ENCODE data around the gene ELP6.
"Not testable (repeated sequence)": the region's sequence is repeated elsewhere in the genome, so short reads cannot be mapped to it uniquely, and the experiment has no call there.

ELP6 gene

DNA sequence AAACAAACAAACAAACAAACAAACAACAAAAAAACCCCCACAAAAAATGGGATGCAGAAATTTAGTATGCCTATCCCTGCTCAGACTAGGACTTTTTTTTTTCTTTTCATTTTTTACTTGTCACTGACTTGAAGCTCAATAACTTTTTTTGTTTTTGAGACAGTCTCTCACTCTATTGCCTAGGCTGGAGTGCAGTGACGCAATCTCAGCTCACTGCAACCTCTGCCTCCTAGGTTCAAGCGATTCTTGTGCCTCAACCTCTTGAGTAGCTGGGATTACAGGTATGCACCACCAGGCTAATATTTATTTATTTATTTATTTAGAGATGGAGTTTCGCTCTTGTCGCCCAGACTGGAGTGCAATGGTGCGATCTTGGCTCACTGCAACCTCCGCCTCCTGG, 8.2 kb downstream of the ELP6 start:
- not testable (repeated sequence) for DNase-seq

- DNase-seq: no peak
These were observed 9.4 kb downstream of the ELP6 start for GRCh38 chr3:47504113-47504512.

DNA sequence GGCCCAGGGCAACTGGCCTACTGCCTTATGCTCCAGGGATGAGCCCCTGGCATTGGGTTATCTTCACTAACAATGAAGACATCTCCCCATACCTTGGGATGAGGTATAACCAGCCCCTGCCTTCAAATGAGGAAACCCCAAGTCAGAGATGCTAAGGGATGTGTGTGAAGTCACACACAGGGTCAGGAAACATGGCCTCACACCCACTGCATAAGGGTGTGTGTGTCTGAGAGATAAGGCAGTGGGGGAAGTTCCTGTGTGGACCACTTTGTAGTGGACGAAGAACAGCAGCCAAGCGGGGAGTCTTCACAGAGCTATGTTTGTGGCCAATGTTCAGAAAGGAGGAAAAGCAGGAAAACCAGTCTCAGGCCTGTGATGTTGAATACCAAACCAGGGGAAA, 10.5 kb downstream of the ELP6 start:
- DNase-seq: no peak

DNA sequence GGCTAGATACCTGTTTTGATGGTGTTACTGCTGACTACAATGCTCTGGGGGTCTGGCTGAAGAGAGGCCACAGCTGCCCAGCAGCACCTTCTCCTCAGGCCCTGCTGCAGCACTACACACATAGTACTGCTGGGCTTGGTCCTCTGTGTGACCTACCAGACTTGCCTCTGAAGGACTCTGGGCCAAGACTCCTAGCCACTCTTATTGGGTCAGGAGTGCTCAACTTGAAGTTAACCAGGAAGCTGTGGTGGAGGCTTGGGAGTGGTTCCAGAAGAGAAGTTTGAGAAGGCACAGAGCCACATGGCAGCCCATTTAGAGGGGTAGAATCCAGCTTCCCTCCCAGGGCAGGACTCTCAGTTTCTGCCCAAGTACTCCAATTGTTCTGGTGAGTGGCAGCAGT, 16.6 kb downstream of the ELP6 start:
- DNase-seq: no peak

DNA sequence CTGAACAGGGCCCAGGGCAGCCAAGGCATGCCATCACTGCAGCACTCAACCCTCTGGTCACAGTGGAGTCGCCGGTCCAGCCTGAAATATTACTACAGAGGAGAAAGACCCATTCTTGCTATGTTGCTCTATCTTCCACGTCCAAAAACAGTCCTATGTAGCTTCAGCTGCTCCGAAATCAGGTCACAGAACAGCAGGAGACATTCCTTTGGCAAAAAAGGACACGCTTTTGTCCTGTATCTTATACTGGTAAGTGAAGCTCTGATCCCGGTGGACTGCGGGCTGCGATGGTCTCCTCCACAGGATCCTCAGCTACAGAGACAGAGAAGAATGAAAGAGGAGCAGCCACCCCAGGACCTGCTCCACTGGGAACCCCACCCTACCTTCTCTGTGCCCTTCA, 17.6 kb downstream of the ELP6 start:
- no peak for DNase-seq

DNA sequence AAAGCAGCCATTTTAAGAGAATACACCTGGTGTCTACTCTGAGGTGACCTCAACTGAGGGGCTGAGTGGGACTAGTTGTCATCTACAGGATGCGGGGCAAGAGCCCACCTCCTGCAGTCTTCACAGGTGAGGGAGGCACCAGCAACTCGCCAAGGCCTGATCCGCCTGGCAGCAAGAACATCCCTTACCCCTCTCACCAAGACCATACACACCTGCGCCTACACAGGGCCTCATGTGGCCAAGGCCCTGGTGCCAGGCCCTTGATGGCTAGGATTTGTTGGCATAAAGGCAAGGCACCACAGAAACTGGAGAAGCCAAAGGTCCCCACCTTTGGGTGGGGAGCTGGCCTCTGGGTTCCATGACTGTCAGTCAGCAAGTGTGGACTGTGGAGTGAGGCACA, 18.4 kb downstream of the ELP6 start:
- DNase-seq: no peak

- no peak for DNase-seq
These were observed 21.7 kb downstream of the ELP6 start for GRCh38 chr3:47491777-47492176.

GRCh38 chr3:47491186-47491585, 22.3 kb downstream of the ELP6 start:
- DNase-seq: no peak

DNA sequence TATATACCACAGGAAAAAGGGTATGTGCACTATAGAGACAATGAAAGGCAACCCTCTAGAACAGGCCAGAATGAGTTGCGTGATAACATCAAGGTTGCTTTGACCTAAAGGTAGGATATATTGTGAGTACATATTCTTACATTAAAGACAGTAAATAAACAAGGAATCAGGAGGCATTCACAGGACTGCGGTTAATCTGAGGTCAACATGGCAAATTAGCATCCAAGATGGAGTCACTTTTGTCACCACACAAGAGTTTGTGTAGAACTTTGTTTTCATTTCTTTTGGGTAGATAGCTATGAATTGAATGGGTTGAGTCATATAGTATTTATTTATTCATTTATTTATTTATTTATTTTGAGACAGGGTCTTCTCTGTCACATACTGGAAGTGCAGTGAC, 26.2 kb downstream of the ELP6 start:
- DNase-seq: no peak

DNA sequence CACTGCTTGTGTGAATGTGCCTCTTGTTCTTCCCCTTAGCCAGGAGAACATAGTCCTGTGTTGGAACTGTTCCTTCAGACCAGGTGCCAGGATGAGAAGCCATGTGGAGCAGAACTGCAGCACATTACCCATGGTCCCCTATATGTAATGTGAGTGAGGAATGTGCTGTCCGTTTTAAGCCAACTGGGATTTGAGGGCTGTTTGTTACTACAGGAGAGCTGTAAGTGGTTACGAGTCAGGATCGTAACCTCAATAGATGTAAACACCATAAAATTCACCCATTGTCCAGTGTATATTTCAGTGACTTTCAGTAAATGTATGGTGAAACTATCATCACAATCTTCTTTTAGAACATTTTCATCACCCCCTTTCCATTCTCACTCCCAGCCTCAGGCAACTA, 27.7 kb downstream of the ELP6 start:
- DNase-seq: no peak

DNA sequence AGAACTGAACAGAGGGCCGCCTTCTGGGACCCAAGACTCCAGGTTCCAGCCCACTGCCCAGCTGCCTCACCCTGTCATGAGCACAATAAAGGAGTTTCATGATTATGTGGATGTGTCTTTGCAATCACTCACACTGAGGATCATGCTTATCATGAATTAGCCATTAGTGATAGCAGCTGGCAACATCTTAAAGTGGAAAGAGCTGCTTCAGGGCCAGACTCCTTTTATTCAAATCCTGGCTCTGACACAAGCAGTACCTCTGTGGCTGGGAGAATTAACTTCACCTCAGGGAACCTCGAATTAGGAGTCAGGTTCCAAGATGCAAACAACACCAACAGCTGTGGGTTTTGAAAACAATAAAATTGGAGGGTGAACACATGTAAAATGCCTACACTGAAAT, 31.1 kb downstream of the ELP6 start:
- no peak for DNase-seq

- DNase-seq: not testable (repeated sequence)
These were observed 31.7 kb downstream of the ELP6 start for GRCh38 chr3:47481763-47482162.

- DNase-seq: not testable (repeated sequence)
These were observed 33.2 kb downstream of the ELP6 start for GRCh38 chr3:47480267-47480666.

DNA sequence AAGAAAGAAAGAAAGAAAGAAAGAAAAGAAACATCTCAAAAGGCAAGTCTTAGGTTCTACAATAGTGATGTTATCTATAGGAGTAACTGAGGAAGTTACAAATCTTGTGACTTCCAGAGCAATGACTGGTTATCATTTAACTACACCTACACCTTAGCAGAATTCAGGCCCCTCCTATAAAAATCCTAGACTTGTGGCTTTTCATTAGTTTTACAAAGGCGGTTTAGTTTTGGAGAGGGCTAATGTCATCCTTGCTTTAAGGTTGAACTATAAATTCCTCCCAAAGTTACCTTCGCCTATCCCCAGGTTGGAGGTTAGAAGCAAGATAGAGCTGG, 33.7 kb downstream of the ELP6 start:
- DNase-seq: no peak

DNA sequence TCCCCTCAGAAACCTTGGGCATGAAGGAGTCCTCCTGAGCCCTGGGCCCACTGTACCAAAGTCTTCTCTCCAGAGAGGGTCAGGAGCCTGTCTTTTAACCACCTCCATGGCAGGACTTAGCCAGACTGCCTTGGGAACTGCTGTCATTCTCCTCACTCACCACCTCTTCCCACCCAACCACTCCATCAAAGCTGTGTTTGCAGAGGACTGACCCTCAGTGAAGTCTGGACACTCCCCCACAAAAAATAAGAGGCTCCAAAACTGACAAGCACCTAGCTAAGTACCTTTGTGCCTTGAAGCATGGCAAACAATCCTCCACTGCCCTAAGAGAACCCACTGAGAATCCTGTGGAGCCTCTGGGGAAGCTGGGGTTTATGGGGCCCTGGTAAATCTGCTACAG, 35.5 kb downstream of the ELP6 start:
- no peak for DNase-seq

GRCh38 chr3:47476644-47477199, 36.8 kb downstream of the ELP6 start:
- DNase-seq: no peak

DNA sequence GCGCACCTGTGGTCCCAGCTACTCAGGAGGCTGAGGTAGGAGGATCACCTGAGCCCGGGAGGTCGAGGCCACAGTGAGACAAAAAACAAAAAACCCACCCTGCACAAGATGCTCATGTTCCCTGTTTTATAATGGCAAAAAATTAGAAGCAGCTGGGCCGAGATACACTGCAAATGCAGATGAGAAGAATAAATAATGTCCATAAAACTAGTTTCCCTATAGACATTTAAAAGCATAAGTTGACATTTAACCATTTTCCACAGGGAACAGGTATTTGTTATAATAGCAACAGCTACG, 37.2 kb downstream of the ELP6 start:
- DNase-seq: no peak

- peak; percentile 61 for DNase-seq
These were observed 37.8 kb downstream of the ELP6 start, which contains the start of gene SCAP for GRCh38 chr3:47475570-47476329. SCAP (minus strand) TSS chr3:47475941; CDS start chr3:47442993, 32,948 bp downstream.

DNA sequence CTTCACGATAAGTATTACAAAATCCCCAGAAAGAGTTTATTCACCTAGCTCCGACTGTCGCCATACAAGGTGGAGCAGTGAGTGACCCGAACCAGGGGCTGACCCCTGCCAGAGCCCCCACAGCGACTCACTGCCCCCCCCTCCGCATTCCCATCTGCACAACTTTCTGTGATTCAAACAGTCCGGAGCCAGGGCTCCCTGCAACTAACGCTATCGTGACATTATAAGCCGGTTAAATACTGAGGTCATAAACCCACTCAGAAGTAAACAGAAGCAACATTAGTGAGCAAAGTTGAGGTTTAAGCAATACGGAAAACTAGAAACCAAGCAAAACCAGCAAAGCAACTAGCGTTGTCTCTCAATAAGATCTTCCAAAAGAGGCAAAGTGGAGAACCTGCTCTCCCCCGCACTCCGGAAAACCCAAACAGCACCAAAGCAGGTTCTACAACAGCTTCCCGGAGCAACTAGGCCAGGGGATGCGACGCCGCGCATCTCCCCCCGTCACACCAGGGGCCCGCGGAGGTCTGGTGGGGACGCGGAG, 38.4 kb downstream of the ELP6 start:
- no peak for DNase-seq

- no peak for DNase-seq
These were observed 40.1 kb downstream of the ELP6 start for GRCh38 chr3:47473391-47473790.

DNA sequence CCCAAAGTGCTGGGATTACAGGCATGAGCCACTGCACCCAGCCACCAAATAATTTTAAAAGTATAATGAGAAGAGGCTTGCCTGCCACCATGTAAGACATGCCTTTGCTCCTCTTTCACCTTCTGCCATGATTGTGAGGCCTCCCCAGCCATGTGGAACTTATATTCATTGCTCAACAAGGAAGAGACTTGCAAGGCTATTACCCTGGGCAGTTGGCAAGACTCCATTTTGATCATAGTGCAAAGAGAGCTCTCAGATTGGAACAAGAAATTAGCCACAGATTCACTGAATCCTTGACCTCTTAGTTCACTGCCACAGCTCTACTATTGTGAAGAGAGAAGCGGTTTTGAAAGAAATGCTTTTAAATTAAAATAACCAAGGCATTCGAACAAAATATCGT, 43.9 kb downstream of the ELP6 start:
- DNase-seq: no peak

GRCh38 chr3:47468315-47468714, 45.2 kb downstream of the ELP6 start:
- not testable (repeated sequence) for DNase-seq

GRCh38 chr3:47464588-47464987, 48.9 kb downstream of the ELP6 start:
- DNase-seq: no peak

GRCh38 chr3:47459534-47460085, 53.9 kb downstream of the ELP6 start:
- not testable (repeated sequence) for DNase-seq

DNA sequence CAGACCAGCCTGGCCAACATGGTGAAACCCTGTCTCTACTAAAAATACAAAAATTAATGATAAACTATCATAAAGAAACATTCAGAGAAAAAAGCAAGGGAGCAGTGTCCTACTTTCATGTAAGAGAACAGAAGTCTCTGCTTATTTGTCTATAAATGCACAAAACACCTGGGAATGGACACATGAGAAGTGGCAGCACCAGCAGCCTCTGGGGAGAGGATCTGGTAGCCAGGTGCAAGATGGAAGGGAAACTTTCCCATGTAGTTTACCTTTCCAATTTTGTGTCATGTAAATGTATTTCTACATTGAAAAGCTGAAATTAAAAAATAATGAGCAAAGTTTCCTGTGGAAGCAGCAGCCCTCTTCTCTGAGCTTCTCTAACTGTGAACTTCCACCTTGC, 56.5 kb downstream of the ELP6 start:
- DNase-seq: no peak

Measured in SHP77 treated with DMSO at 0.1 percent for 48 hours (cell line).